H1 (cell line): ENCODE data around the gene MBD5. TPM values are rescaled to one million over a fixed set of nuclear protein-coding genes. Genes with fewer than 3 reads are reported as not detected.

Source experiments
- ASH2L ChIP-seq: fragments of 200-600, 300-600 bp; sonication (generic); IDR thresholded peaks from one replicate; pipeline ENCODE4 v1.7.1; 2017; ENCODE audit warnings: low read length
- BCL11A ChIP-seq, 2 experiments: IDR thresholded peaks; one replicate each; pipeline ENCODE4 v1.6.1; 2011; ENCODE audit warnings: low read depth in 2 of 2, low read length in 2 of 2, mild to moderate bottlenecking in 2 of 2
- BRCA1 ChIP-seq: IDR thresholded peaks from 2 replicates; pipeline ENCODE4 v1.6.1; 2012; ENCODE audit warnings: low read depth, low read length, improper control_type of control experiment
- CHD1 ChIP-seq: IDR thresholded peaks from 2 replicates; pipeline ENCODE4 v1.6.1; 2012; ENCODE audit warnings: low read depth, low read length, improper control_type of control experiment
- CREB1 ChIP-seq: IDR thresholded peaks from 2 replicates; pipeline ENCODE4 v1.6.1; 2012; ENCODE audit warnings: inconsistent platforms
- CTBP2 ChIP-seq: IDR thresholded peaks from 2 replicates; pipeline ENCODE4 v1.7.0; 2011; ENCODE audit warnings: borderline replicate concordance, mild to moderate bottlenecking, moderate library complexity, mixed read lengths, low read length; ENCODE audit not compliant: insufficient read depth, insufficient read length
- EP300 ChIP-seq, 2 experiments: IDR thresholded peaks; 1 replicate in 1 of 2; 2 replicates in 1 of 2; pipeline ENCODE4 v1.6.1; 2011 to 2012; ENCODE audit warnings: low read depth in 2 of 2, low read length in 2 of 2, mild to moderate bottlenecking in 2 of 2, borderline replicate concordance in 1 of 2, inconsistent platforms in 1 of 2, moderate library complexity in 1 of 2
- EZH2 ChIP-seq: fragments of 200-600 bp; sonication (generic); IDR thresholded peaks from 2 replicates; pipeline ENCODE4 v1.7.1; 2012; ENCODE audit warnings: low read depth, mild to moderate bottlenecking, moderate library complexity, low read length, inconsistent platforms; ENCODE audit not compliant: severe bottlenecking
- HDAC6 ChIP-seq: IDR thresholded peaks from one replicate; pipeline ENCODE4 v1.7.1; 2012; ENCODE audit warnings: low read depth, mild to moderate bottlenecking, inconsistent platforms, low read length, moderate library complexity
- KDM4A ChIP-seq: IDR thresholded peaks from one replicate; pipeline ENCODE4 v1.7.1; 2012; ENCODE audit warnings: low read depth, mild to moderate bottlenecking, moderate library complexity, low read length, inconsistent platforms; ENCODE audit not compliant: severe bottlenecking
- PHF8 ChIP-seq: fragments of 200-600 bp; sonication (generic); conservative IDR thresholded peaks from 2 replicates; pipeline ENCODE4 v1.7.1; 2012; ENCODE audit warnings: low read depth, mild to moderate bottlenecking, inconsistent platforms, low read length, moderate library complexity
- POLR2A ChIP-seq, 2 experiments: IDR thresholded peaks; 1 replicate in 1 of 2; 2 replicates in 1 of 2; pipeline ENCODE4 v1.6.1; 2011; ENCODE audit warnings: low read depth in 2 of 2, low read length in 2 of 2, mild to moderate bottlenecking in 2 of 2; ENCODE audit errors: control extremely low read depth in 1 of 2
- RBBP5 ChIP-seq: IDR thresholded peaks from 2 replicates; pipeline ENCODE4 v1.7.1; 2012; ENCODE audit warnings: low read depth, mild to moderate bottlenecking, inconsistent platforms, low read length, moderate library complexity, borderline replicate concordance
- SAP30 ChIP-seq: fragments of 300-600 bp; sonication (generic); IDR thresholded peaks from 2 replicates; pipeline ENCODE4 v1.7.1; 2012; ENCODE audit warnings: low read length, moderate library complexity, mild to moderate bottlenecking, inconsistent platforms; ENCODE audit not compliant: insufficient read depth, insufficient replicate concordance
- SIN3A ChIP-seq, 2 experiments: IDR thresholded peaks in 1 of 2; conservative IDR thresholded peaks in 1 of 2; 2 replicates each; pipeline ENCODE4 v1.6.1; 2011 to 2012; ENCODE audit warnings: low read length in 2 of 2, improper control_type of control experiment in 1 of 2, low read depth in 1 of 2, mild to moderate bottlenecking in 1 of 2
- SP1 ChIP-seq: IDR thresholded peaks from 2 replicates; pipeline ENCODE4 v1.6.1; 2011; ENCODE audit warnings: low read depth, low read length
- SP4 ChIP-seq: IDR thresholded peaks from 2 replicates; pipeline ENCODE4 v1.6.1; 2012; ENCODE audit warnings: low read length, inconsistent platforms
- SUZ12 ChIP-seq: fragments of 200-600 bp; sonication (generic); IDR thresholded peaks from 2 replicates; pipeline ENCODE4 v1.6.1; 2012; ENCODE audit warnings: mild to moderate bottlenecking, inconsistent platforms, low read length, moderate library complexity, mixed read lengths
- TAF1 ChIP-seq: IDR thresholded peaks from 2 replicates; pipeline ENCODE4 v1.6.1; 2011; ENCODE audit warnings: mild to moderate bottlenecking, low read depth, low read length
- polyA plus RNA-seq, 7 experiments: library from polyadenylated mRNA; depleted of rRNA in 3 of 7; stranded (reverse) in 5 of 7; unstranded in 2 of 7; fragments of >200 nt in 5 of 7; fragments of 200-250 nt in 2 of 7; gene quantifications; 1 replicate in 5 of 7; 2 replicates in 1 of 7; 4 replicates in 1 of 7; pipeline versions ENCODE4 v1.2.1 to v1.2.3, GENCODE V29; 2011 to 2013; ENCODE audit warnings: missing spikeins in 2 of 7, mixed read lengths in 2 of 7
- total RNA-seq: library from RNA; stranded (reverse); fragmentation: NEBNext Ultra II Directional; extraction: Animal tissue kit (Norgen Biotek cat#: 25700); gene quantifications from 2 replicates; pipeline ENCODE4 v1.2.1, GENCODE V29; 2021
- TF ChIP-seq, protein P1 (sequence below), 3 experiments: IDR thresholded peaks; 1 replicate in 2 of 3; 2 replicates in 1 of 3; pipeline versions ENCODE4 v1.5.1 to v1.6.1; 2011; ENCODE audit warnings: low read length in 3 of 3, mild to moderate bottlenecking in 3 of 3, inconsistent platforms in 2 of 3, low read depth in 1 of 3, moderate library complexity in 1 of 3; ENCODE audit not compliant: insufficient read depth in 1 of 3; ENCODE audit errors: control extremely low read depth in 1 of 3

MBD5 gene
- total and polyA plus RNA-seq, 2 of the 8 experiments (the other 6 are each of a cell fraction or from before 2014, with no cell fraction given) = 9.7 to 29.4 TPM

DNA sequence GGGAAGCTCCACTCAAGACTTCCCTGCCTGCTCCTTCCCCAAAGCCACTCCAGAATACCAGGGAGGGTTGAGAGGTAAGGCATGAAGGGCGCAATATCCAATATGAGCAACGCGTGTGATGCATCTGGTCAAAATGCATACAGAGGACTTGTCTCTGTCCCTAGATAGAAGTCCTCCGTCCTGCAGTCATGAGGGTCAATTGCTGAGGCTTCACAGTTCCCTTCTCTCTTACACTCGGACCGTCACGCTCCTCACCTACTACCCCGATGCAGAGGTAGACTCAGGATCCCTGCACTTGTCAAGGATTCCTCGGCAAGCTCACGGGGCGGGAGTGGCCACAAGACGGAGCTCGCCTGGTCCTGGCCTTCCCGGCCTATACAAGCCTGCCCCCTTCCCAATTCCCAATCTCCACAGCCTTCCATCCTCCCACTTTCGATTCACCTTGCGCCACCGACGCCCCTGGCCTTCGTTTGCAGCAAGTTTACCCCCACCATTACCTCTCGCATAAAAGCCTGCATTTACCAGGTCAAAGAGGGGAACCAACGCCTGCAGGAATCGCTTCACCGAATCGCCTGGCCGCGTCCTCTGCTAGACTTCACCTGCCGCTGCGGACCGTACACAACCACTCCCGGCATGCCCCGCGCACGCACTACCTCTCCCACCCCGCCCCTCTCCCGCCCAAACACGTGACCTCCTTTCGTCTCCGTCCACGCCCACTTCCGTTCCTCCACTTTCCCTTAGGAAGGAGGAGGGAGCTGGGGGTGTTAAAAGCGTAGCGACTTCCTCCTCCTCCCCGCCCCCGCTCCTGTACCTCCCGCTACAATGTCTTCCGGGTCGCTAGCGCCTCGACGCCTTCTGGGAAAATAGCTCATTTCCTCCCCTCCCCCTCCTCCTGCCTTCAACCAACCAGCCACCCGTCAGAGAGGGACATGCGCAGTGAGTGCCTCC is 506 bp upstream of the MBD5 start, which contains the start of gene ORC4 (continued):
- TF ChIP-seq SIN3A (conservative IDR thresholded peaks at IDR 0.05 in 1 of 2, IDR thresholded peaks at IDR 0.05 in 1 of 2; ENCODE audit: low read depth in 1 of 2, low read length in 2 of 2) = 0 out of 4 replicates have a peak, but pooled peaks of 1 of the 2 experiments have one; percentile 22
- TF ChIP-seq CTBP2 = no peak
- TF ChIP-seq KDM4A = peak; percentile 75
- TF ChIP-seq RBBP5 = peak; percentile 84
- TF ChIP-seq TAF1 = peak; percentile 83
- peak; percentile 73 to 87 for TF ChIP-seq POLR2A (IDR thresholded peaks at IDR 0.05; ENCODE audit: control extremely low read depth in 1 of 2, low read depth in 2 of 2, low read length in 2 of 2)
- no peak for TF ChIP-seq BRCA1
- peak; percentile 63; the same call in 1 of the 2 replicates for TF ChIP-seq CREB1
- no peak for TF ChIP-seq HDAC6
- TF ChIP-seq SP1 = peak; percentile 80; the same call in 1 of the 2 replicates
- no peak for TF ChIP-seq SUZ12
- TF ChIP-seq, protein P1, sequence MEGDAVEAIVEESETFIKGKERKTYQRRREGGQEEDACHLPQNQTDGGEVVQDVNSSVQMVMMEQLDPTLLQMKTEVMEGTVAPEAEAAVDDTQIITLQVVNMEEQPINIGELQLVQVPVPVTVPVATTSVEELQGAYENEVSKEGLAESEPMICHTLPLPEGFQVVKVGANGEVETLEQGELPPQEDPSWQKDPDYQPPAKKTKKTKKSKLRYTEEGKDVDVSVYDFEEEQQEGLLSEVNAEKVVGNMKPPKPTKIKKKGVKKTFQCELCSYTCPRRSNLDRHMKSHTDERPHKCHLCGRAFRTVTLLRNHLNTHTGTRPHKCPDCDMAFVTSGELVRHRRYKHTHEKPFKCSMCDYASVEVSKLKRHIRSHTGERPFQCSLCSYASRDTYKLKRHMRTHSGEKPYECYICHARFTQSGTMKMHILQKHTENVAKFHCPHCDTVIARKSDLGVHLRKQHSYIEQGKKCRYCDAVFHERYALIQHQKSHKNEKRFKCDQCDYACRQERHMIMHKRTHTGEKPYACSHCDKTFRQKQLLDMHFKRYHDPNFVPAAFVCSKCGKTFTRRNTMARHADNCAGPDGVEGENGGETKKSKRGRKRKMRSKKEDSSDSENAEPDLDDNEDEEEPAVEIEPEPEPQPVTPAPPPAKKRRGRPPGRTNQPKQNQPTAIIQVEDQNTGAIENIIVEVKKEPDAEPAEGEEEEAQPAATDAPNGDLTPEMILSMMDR (IDR thresholded peaks at IDR 0.05; ENCODE audit: control extremely low read depth in 1 of 3, insufficient read depth in 1 of 3, low read depth in 1 of 3, low read length in 3 of 3) = peak; percentile 44 to 78 (median 73)
- no peak for TF ChIP-seq CHD1
- TF ChIP-seq SP4 = peak; percentile 55
- TF ChIP-seq EZH2 = no peak
- TF ChIP-seq ASH2L = peak; percentile 82
- peak; percentile 59 for TF ChIP-seq SAP30
- no peak for TF ChIP-seq BCL11A (IDR thresholded peaks at IDR 0.05; ENCODE audit: low read depth in 2 of 2, low read length in 2 of 2)
- TF ChIP-seq EP300 (IDR thresholded peaks at IDR 0.05; ENCODE audit: borderline replicate concordance in 1 of 2, low read depth in 2 of 2, low read length in 2 of 2) = peak; percentile 11 to 58; a peak in 2 of 3 replicates
- peak; percentile 91 for TF ChIP-seq PHF8
